ENCODE data around the gene NTNG2.

DNA sequence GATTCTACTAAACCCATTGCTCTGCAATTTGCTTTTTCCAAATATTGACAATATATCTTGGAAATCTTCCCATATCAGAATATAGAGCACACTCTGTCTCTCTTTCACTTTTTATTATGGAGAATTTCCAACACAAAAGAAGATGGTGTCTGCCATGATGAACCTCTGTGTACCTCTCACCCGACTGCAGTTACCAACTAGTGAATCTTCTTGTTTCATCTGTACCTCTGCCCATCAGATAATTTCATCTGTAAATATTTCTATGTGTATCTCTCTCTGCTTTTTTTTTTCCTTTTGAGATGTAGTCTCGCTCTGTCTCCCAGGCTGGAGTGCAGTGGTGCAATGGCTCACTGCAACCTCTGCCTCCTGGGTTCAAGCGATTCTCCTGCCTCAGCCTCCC, 62.8 kb downstream of the NTNG2 start:
- no peak for TF ChIP-seq NR2C2 (CRISPR knock-in tag; IDR thresholded peaks at IDR 0.05)
- no peak for TF ChIP-seq NR2C2 (tag; IDR thresholded peaks at IDR 0.05)
- TF ChIP-seq IFI16 (CRISPR knock-in tag; IDR thresholded peaks at IDR 0.05): no peak
- TF ChIP-seq POLR2A (conservative IDR thresholded peaks at IDR 0.05): no peak
- TF ChIP-seq NFE2 (IDR thresholded peaks at IDR 0.05; ENCODE audit: low read depth): no peak
- TF ChIP-seq, protein P1, sequence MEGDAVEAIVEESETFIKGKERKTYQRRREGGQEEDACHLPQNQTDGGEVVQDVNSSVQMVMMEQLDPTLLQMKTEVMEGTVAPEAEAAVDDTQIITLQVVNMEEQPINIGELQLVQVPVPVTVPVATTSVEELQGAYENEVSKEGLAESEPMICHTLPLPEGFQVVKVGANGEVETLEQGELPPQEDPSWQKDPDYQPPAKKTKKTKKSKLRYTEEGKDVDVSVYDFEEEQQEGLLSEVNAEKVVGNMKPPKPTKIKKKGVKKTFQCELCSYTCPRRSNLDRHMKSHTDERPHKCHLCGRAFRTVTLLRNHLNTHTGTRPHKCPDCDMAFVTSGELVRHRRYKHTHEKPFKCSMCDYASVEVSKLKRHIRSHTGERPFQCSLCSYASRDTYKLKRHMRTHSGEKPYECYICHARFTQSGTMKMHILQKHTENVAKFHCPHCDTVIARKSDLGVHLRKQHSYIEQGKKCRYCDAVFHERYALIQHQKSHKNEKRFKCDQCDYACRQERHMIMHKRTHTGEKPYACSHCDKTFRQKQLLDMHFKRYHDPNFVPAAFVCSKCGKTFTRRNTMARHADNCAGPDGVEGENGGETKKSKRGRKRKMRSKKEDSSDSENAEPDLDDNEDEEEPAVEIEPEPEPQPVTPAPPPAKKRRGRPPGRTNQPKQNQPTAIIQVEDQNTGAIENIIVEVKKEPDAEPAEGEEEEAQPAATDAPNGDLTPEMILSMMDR (IDR thresholded peaks at IDR 0.05 in 2 of 3, conservative IDR thresholded peaks at IDR 0.05 in 1 of 3; ENCODE audit: insufficient read depth in 2 of 3, low read depth in 1 of 3, low read length in 3 of 3): no peak
